GM12872 (cell line): ENCODE data around the gene INPP5A.

Experiments used
- TF ChIP-seq, protein P1 (sequence below): IDR thresholded peaks from 3 replicates; pipeline ENCODE4 v1.5.1; 2011; ENCODE audit warnings: low read depth, mild to moderate bottlenecking, low read length, moderate library complexity; ENCODE audit not compliant: insufficient read depth

INPP5A gene

DNA sequence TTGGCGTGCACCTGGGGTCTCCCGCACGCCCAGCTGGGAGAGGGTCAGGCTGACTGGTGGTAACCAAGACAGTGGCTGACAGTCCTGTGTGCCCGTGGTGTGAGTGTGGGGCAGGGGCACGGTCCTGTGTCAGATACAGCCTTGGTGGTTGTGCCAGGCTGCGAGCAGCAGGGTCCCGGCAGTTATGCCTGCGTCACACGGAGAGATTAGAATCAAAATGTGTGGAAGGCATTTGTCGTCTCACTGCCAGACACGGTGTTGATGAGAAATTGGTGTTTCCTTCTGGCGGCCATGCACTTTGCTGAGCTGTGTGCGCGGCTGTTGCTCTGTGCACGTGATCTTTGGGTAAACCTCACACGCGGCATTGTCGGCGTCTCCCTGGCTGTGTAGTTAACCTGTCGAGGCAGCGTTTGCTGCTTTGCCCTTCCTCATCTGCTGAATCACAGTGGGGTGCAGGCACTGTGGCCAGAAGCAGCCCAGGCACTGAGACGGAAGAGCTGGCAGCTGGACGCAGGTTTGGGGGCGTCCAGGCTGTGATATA, 160.7 kb downstream of the INPP5A start:
- TF ChIP-seq, protein P1, sequence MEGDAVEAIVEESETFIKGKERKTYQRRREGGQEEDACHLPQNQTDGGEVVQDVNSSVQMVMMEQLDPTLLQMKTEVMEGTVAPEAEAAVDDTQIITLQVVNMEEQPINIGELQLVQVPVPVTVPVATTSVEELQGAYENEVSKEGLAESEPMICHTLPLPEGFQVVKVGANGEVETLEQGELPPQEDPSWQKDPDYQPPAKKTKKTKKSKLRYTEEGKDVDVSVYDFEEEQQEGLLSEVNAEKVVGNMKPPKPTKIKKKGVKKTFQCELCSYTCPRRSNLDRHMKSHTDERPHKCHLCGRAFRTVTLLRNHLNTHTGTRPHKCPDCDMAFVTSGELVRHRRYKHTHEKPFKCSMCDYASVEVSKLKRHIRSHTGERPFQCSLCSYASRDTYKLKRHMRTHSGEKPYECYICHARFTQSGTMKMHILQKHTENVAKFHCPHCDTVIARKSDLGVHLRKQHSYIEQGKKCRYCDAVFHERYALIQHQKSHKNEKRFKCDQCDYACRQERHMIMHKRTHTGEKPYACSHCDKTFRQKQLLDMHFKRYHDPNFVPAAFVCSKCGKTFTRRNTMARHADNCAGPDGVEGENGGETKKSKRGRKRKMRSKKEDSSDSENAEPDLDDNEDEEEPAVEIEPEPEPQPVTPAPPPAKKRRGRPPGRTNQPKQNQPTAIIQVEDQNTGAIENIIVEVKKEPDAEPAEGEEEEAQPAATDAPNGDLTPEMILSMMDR: no peak

DNA sequence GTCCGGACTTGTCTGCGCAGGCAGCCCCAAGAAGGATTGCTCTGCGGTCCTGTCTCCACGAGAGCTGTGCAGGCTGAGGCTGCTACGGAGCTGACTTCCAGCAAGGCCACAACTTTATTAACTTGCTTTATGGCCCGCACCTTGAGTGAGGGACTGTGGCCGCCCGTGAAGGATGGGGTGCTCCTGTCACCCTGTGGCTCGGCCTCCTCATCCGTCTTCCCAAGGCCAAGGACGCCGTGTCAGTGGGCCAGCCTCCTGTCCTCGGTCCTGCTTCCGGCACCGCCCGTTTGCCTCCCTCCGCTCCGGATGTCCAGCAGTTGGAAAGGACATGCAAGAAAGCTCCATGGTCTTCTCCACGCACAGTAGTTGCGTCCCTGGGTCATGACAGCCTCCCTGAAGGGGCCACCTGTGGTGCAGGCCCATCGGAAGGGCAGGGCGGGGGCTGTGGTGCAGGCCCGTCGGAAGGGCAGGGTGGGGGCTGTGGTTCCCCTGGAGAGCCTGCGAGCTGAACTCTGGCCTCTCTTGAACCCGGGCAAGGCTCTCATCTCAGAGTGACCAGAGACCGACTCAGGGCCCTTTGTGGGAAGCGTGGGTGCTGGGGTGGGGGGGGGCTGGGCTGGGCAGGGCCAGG, 161.3 kb downstream of the INPP5A start:
- TF ChIP-seq, protein P1: no peak

DNA sequence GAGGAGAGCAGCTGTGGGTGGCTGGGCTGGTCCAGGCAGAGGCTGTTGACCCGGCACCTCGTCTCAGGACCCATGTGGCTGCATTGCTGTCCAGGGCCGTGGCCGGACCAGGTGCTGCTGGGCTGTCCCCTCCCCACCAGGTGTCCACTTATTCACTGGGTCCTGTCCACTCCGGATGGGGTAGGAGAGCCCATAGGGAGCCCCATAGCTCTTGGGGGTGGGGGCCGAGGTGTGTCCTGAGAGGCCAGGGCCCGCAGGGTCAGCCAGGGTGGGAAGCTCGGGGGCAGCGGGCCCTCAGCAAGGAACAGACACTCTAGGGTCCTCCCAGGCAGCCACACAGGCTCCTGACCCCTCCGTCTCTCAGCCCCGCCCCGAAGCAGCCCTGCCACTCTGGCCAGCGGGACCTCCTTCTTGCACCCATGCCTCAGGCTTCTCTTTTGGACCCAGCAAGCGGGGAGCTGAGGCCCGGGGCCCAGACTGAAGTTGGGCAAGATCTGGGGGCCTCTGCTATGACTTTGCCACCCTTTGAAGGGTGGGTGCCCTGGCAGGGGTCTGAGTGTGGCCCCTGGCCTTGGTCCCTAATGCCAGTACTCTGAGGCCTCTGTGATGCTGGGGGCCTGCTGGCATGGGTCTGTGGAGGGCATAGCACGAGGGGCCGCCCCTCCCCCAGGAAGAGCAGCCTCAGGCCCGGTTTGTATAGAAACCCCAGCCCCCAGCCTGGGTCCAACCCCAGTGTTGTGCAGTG, 162.0 kb downstream of the INPP5A start:
- TF ChIP-seq, protein P1: no peak

DNA sequence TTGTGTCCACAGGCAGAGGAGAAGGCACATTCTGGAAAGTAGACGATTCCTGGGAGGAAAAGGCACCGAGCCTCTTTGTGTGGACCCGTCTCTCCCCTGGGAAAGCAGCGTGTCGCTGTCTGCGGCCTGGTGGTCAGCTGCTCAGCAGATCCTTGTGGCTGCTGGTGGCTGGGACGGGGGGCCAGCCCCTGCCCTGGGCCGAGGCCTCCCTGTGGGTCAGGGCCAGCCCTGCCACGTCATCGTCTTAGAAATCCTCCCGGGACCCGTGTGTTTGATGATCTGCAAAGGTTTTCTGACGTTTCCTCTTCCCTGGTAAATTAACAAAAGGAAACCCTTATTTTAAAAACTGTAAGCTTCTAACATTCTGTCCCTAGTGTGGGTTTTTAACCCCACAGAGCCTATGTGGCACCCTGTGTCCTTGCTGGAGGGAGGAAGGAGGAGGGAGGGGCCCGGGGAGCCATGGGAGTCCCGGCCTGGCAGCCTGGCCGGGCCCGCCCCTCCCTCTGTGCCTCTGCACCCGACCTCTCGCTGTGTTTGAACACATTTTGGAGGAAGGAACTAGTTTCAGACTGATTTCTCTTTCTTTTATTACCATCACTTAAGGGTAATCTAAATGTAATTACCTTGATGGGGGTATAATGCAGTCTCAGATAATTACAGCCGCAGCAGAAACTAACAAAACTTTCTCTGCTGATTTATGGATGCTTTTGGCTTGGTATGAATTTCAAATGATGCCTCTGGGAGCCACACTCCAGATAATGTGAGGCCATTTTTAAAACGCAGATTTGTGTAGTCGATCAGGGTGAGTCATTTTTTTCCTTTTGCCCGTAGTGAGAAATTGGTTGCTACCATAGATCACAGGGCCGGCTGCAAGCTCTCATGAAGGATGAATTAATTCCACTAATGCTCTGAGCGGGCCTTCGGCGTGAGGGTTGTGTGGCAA, 162.8 kb downstream of the INPP5A start:
- TF ChIP-seq, protein P1: no peak

DNA sequence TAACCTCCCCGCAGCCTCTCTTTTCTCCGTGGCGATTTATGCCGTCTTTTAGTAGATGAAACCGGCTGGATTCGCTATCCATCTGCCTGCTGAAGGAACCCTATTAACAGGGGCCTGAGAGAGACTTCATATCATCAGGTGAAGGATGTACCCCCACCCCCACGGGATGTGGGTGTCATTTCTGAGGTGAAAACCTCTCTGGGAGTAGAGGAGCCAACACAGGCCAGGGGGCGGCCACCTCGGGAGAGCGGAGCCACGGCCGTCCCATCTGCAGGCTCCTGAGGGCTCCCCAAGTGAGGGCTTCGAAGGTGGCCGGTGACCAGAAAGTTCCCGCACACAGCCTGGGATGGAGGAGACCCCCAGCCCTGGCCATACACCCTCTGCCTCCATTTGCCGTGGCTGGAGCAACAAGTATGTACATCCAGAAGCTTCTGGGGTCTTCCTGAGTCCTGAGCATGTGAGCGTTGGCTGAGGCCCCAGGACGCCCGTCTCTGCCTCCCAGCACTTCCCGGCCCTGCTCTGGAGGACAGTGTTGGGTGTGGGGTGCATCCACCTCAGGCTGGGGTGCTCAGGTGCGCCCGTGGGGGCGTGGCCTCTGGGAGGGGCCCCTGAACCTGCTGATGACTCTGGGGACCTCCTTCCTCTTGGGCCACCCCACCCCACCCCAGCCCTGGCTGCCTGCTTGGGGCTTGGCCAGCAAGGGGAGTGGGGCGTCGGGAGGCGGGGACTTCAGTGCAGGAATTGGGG, 163.7 kb downstream of the INPP5A start:
- TF ChIP-seq, protein P1: no peak

DNA sequence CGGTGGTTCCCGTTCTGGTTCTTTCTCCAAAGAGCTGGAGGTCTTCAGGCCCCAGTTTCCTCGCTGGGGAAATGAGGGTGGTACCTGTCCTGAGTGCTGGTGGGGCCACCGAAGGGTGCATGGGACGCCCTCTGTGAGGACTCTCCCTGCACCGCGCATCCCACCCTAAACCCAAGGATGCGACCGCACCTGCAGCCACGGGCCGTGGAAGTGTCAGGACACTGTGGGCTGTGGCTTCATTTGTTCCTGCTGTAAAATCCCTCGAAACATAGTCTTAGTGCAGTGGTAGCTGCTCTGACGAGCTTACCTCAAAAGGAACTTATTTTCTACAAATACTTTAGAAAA, 164.2 kb downstream of the INPP5A start:
- TF ChIP-seq, protein P1: no peak
